Measurements from ENCODE around the gene SEMA4A. TPM values are rescaled to one million over a fixed set of nuclear protein-coding genes. Genes with fewer than 3 reads are reported as not detected.

Gene SEMA4A
- total and polyA plus RNA-seq, 9 of the 15 experiments (the other 6 are each of a cell fraction or from before 2014, with no cell fraction given) = 0.04 to 1.7 (median 0.45) TPM

DNA sequence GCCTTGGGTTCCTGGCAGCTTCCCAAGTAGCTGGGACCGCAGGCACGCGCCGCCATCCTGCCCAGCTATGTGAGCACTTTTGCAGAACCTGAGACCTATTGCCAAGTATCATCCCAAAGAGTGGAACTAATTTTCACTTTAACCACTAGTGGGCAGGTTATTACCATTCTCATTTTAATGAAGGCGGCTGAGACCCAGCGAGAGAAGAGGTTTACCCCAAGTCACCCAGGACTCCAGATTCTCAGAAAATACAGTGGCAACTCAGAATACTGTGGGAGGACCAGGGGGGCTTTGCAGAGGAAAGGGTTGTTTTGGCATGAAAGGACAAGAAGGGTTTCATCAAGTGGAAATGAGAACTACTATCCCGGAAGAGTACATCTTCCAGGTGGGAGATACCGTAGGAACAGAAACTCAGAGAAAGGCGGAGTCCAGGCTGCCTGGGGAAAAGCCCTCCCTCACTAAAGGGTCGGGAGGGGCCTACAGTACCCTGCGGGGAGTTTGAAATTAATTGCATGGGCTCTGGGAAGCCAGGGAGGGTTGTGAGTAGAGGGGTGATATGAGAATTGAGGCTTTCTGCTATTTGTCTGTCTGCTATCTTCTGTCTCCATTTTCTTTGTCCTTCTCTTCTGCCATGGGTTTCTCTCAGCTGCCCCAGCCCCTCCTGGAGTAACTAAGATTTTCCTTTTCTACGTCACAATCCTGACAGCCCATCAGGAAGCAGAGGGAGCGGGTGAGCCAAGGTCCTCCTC, 7.2 kb upstream of the SEMA4A start (continued):
- TF ChIP-seq, protein P1, sequence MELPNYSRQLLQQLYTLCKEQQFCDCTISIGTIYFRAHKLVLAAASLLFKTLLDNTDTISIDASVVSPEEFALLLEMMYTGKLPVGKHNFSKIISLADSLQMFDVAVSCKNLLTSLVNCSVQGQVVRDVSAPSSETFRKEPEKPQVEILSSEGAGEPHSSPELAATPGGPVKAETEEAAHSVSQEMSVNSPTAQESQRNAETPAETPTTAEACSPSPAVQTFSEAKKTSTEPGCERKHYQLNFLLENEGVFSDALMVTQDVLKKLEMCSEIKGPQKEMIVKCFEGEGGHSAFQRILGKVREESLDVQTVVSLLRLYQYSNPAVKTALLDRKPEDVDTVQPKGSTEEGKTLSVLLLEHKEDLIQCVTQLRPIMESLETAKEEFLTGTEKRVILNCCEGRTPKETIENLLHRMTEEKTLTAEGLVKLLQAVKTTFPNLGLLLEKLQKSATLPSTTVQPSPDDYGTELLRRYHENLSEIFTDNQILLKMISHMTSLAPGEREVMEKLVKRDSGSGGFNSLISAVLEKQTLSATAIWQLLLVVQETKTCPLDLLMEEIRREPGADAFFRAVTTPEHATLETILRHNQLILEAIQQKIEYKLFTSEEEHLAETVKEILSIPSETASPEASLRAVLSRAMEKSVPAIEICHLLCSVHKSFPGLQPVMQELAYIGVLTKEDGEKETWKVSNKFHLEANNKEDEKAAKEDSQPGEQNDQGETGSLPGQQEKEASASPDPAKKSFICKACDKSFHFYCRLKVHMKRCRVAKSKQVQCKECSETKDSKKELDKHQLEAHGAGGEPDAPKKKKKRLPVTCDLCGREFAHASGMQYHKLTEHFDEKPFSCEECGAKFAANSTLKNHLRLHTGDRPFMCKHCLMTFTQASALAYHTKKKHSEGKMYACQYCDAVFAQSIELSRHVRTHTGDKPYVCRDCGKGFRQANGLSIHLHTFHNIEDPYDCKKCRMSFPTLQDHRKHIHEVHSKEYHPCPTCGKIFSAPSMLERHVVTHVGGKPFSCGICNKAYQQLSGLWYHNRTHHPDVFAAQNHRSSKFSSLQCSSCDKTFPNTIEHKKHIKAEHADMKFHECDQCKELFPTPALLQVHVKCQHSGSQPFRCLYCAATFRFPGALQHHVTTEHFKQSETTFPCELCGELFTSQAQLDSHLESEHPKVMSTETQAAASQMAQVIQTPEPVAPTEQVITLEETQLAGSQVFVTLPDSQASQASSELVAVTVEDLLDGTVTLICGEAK (IDR thresholded peaks at IDR 0.05) = peak; percentile 34; the same call in 1 of the 2 replicates
- TF ChIP-seq, protein P1 (CRISPR knock-in tag; IDR thresholded peaks at IDR 0.05) = no peak
- 0 out of 2 replicates have a peak, but pooled peaks have one; percentile 15 for TF ChIP-seq MEF2A (IDR thresholded peaks at IDR 0.05; ENCODE audit: control insufficient read depth, low read depth, low read length)
- TF ChIP-seq, protein P2, sequence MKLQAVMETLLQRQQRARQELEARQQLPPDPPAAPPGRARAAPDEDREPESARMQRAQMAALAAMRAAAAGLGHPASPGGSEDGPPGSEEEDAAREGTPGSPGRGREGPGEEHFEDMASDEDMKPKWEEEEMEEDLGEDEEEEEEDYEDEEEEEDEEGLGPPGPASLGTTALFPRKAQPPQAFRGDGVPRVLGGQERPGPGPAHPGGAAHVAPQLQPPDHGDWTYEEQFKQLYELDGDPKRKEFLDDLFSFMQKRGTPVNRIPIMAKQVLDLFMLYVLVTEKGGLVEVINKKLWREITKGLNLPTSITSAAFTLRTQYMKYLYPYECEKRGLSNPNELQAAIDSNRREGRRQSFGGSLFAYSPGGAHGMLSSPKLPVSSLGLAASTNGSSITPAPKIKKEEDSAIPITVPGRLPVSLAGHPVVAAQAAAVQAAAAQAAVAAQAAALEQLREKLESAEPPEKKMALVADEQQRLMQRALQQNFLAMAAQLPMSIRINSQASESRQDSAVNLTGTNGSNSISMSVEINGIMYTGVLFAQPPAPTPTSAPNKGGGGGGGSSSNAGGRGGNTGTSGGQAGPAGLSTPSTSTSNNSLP (IDR thresholded peaks at IDR 0.05; ENCODE audit: borderline replicate concordance, low read depth, low read length) = peak; percentile 29; the same call in 1 of the 2 replicates
- TF ChIP-seq ZBTB7A (IDR thresholded peaks at IDR 0.05; ENCODE audit: borderline replicate concordance, control insufficient read depth, low read depth, low read length) = peak; percentile 32; the same call in 1 of the 2 replicates
- TF ChIP-seq HMG20A (CRISPR knock-in tag; conservative IDR thresholded peaks at IDR 0.05) = no peak
- TF ChIP-seq RFX1 (IDR thresholded peaks at IDR 0.05) = no peak
- no peak for TF ChIP-seq KDM1A (IDR thresholded peaks at IDR 0.05)
- TF ChIP-seq MAFK (IDR thresholded peaks at IDR 0.05; ENCODE audit: low read length) = 0 out of 2 replicates have a peak, but pooled peaks have one; percentile 3
- peak; percentile 76 for TF ChIP-seq NFIC (IDR thresholded peaks at IDR 0.05)
- TF ChIP-seq EP300 (IDR thresholded peaks at IDR 0.05; ENCODE audit: low read length) = 0 out of 2 replicates have a peak, but pooled peaks have one; percentile 10
- TF ChIP-seq ZNF384 (IDR thresholded peaks at IDR 0.05; ENCODE audit: low read depth, low read length) = peak; percentile 34; the same call in 1 of the 2 replicates
- TF ChIP-seq ZNF217 (CRISPR knock-in tag; IDR thresholded peaks at IDR 0.05) = no peak
- TF ChIP-seq ZNF143 (CRISPR knock-in tag; IDR thresholded peaks at IDR 0.05) = no peak
- TF ChIP-seq ELF1 (tag; IDR thresholded peaks at IDR 0.05) = 0 out of 2 replicates have a peak, but pooled peaks have one; percentile 22
- peak; percentile 86 to 94 for TF ChIP-seq RAD21 (CRISPR knock-in tag; conservative IDR thresholded peaks at IDR 0.05 in 1 of 2, IDR thresholded peaks at IDR 0.05 in 1 of 2)
